K562 (cell line): ENCODE data around the gene C22orf39. TPM values are rescaled to one million over a fixed set of nuclear protein-coding genes. Genes with fewer than 3 reads are reported as not detected.

Experiments
- ARID3B ChIP-seq: fragments of 250-450 bp; sonication (Bioruptor Pico); IDR thresholded peaks from 2 replicates; pipeline ENCODE4 v1.4.0; 2020; ENCODE audit warnings: borderline replicate concordance
- BRD4 ChIP-seq: fragments of 200-600 bp; sonication (generic); IDR thresholded peaks from 2 replicates; pipeline ENCODE4 v1.6.1; 2017; ENCODE audit warnings: inconsistent platforms
- CSDE1 ChIP-seq, 2 experiments: fragments of 450-650 bp; IDR thresholded peaks; 2 replicates each; pipeline ENCODE4 v1.6.1; 2016; ENCODE audit warnings: mild to moderate bottlenecking in 1 of 2
- ETV5 ChIP-seq: sonication (generic); formaldehyde crosslinking; IDR thresholded peaks from 2 replicates; pipeline ENCODE4 v1.4.0; 2020; ENCODE audit warnings: low read depth, mild to moderate bottlenecking, missing genetic modification reagents
- GABPB1 ChIP-seq: sonication (generic); formaldehyde crosslinking; IDR thresholded peaks from 2 replicates; pipeline ENCODE4 v1.8.0; 2022; ENCODE audit warnings: mild to moderate bottlenecking, missing genetic modification reagents
- HDAC8 ChIP-seq: fragments of 450-650 bp; IDR thresholded peaks from 2 replicates; pipeline ENCODE4 v1.6.1; 2016; ENCODE audit warnings: mild to moderate bottlenecking, missing genetic modification characterization, moderate library complexity, missing compliant biosample characterization
- HIVEP1 ChIP-seq: fragments of 250-450 bp; sonication (Bioruptor Pico); IDR thresholded peaks from 2 replicates; pipeline ENCODE4 v1.4.0; 2020; ENCODE audit warnings: mild to moderate bottlenecking
- MBD1 ChIP-seq: fragments of 250-450 bp; sonication (Bioruptor Pico); IDR thresholded peaks from 2 replicates; pipeline ENCODE4 v1.8.0; 2022; ENCODE audit warnings: inconsistent platforms
- MCM3 ChIP-seq: fragments of 450-650 bp; IDR thresholded peaks from 2 replicates; pipeline ENCODE4 v1.6.1; 2016
- RBFOX2 ChIP-seq: fragments of 200-400 bp; formaldehyde crosslinking; IDR thresholded peaks from 2 replicates; pipeline ENCODE4 v1.6.1; 2017; ENCODE audit warnings: low read depth, mild to moderate bottlenecking, low read length, moderate library complexity
- RBM14 ChIP-seq: fragments of 200-400 bp; formaldehyde crosslinking; IDR thresholded peaks from 2 replicates; pipeline ENCODE4 v1.6.1; 2018; ENCODE audit warnings: low read depth, mild to moderate bottlenecking, low read length, moderate library complexity, borderline replicate concordance; ENCODE audit not compliant: insufficient read depth
- RBM34 ChIP-seq: fragments of 200-400 bp; formaldehyde crosslinking; IDR thresholded peaks from 2 replicates; pipeline ENCODE4 v1.6.1; 2018; ENCODE audit warnings: low read length, borderline replicate concordance; ENCODE audit not compliant: insufficient read depth
- RFX5 ChIP-seq: IDR thresholded peaks from 2 replicates; pipeline ENCODE4 v1.6.1; 2011; ENCODE audit warnings: low read depth, mild to moderate bottlenecking, improper control_type of control experiment, low read length
- RUNX1 ChIP-seq: sonication (generic); IDR thresholded peaks from 2 replicates; pipeline ENCODE4 v1.6.1; 2016; ENCODE audit warnings: antibody characterized with exemption, low read depth
- TAF15 ChIP-seq: fragments of 200-400 bp; formaldehyde crosslinking; IDR thresholded peaks from 2 replicates; pipeline ENCODE4 v1.6.1; 2017; ENCODE audit warnings: mild to moderate bottlenecking, low read depth, low read length, moderate library complexity
- TEAD4 ChIP-seq, 2 experiments: sonication (generic) in 1 of 2; formaldehyde crosslinking in 1 of 2; IDR thresholded peaks; 2 replicates each; pipeline versions ENCODE4 v1.6.1 to v1.8.0; 2012 to 2022; ENCODE audit warnings: borderline replicate concordance in 1 of 2, inconsistent platforms in 1 of 2, low read length in 1 of 2, mild to moderate bottlenecking in 1 of 2, missing genetic modification reagents in 1 of 2
- ZBTB1 ChIP-seq: sonication (generic); formaldehyde crosslinking; IDR thresholded peaks from 2 replicates; pipeline ENCODE4 v1.8.1; 2023; ENCODE audit warnings: missing genetic modification reagents, low read depth, mild to moderate bottlenecking, borderline replicate concordance
- ZBTB2 ChIP-seq: fragments of 450-650 bp; IDR thresholded peaks from 2 replicates; pipeline ENCODE4 v1.6.1; 2016; ENCODE audit warnings: antibody characterized with exemption
- ZBTB26 ChIP-seq: fragments of 450-650 bp; formaldehyde crosslinking; IDR thresholded peaks from 2 replicates; pipeline ENCODE4 v1.4.0; 2022; ENCODE audit warnings: missing genetic modification characterization
- ZKSCAN1 ChIP-seq: fragments of 150-350 bp; IDR thresholded peaks from 2 replicates; pipeline ENCODE4 v1.6.1; 2016; ENCODE audit warnings: low read depth, low read length
- ZNF184 ChIP-seq: sonication (generic); formaldehyde crosslinking; IDR thresholded peaks from 2 replicates; pipeline ENCODE4 v1.5.0; 2020; ENCODE audit warnings: missing genetic modification reagents
- ZNF274 ChIP-seq: IDR thresholded peaks from 2 replicates; pipeline ENCODE4 v1.6.1; 2011; ENCODE audit warnings: low read depth, mild to moderate bottlenecking, low read length, moderate library complexity, borderline replicate concordance
- ZNF41 ChIP-seq: fragments of 250-450 bp; sonication (Bioruptor Pico); conservative IDR thresholded peaks from 2 replicates; pipeline ENCODE4 v1.4.0; 2020; ENCODE audit warnings: mild to moderate bottlenecking
- ZNF830 ChIP-seq: fragments of 250-450 bp; sonication (Bioruptor Pico); IDR thresholded peaks from 2 replicates; pipeline ENCODE4 v1.5.0; 2021; ENCODE audit warnings: mild to moderate bottlenecking
- polyA plus RNA-seq, 8 experiments: library from polyadenylated mRNA; depleted of rRNA in 4 of 8; stranded (reverse) in 5 of 8; unstranded in 3 of 8; fragments of >200 nt; fragmentation: Nextera tagmentation in 2 of 8; fragmentation: Illumina TruSeq in 1 of 8; extraction: Ambion mirVana in 2 of 8; extraction: Trizol in 1 of 8; gene quantifications; 2 replicates each; pipeline versions ENCODE4 v1.2.1 to v1.2.3, GENCODE V29; 2011 to 2014; ENCODE audit warnings: inconsistent platforms in 1 of 8, missing spikeins in 1 of 8
- total RNA-seq, 7 experiments: library from RNA; depleted of rRNA in 6 of 7; stranded (reverse); fragments of >200 nt in 6 of 7; fragmentation: Illumina TruSeq in 2 of 7; extraction: Trizol in 2 of 7; gene quantifications; 2 replicates each; pipeline versions ENCODE4 v1.2.1 to v1.2.3, GENCODE V29; 2011 to 2021; ENCODE audit warnings: low replicate concordance in 1 of 7

C22orf39 gene
- total and polyA plus RNA-seq, 9 of the 15 experiments (the other 6 are each of a cell fraction or from before 2014, with no cell fraction given): 20.4 to 139 (median 66.8) TPM

- TF ChIP-seq ZBTB26 (CRISPR knock-in tag) (peak; percentile 34; the same call in 1 of the 2 replicates), ZKSCAN1 (no peak), RUNX1 (no peak), CSDE1 (IDR thresholded peaks at IDR 0.05) (no peak), MBD1 (CRISPR knock-in tag) (no peak), ZBTB1 (CRISPR knock-in tag) (no peak), GABPB1 (CRISPR knock-in tag) (no peak), HDAC8 (no peak; the same call in 1 of the 2 replicates), MCM3 (no peak), RBM14 (no peak), ZBTB2 (no peak; the same call in 1 of the 2 replicates), ZNF830 (CRISPR knock-in tag) (no peak), ARID3B (no peak), TEAD4 (IDR thresholded peaks at IDR 0.05; ENCODE audit: low read length) (no peak; the same call in none of the 2 replicates), TEAD4 (CRISPR knock-in tag; IDR thresholded peaks at IDR 0.05; ENCODE audit: borderline replicate concordance) (no peak), ZNF184 (no peak), RBFOX2 (no peak), HIVEP1 (CRISPR knock-in tag) (no peak; the same call in 1 of the 2 replicates), ZNF274 (no peak), RBM34 (no peak), RFX5 (no peak), BRD4 (no peak), TAF15 (no peak), ETV5 (no peak), ZNF41 (no peak)
These were observed 631 bp upstream of the C22orf39 start (continued) for GRCh38 chr22:19448076-19448607.
